Omental fat pad (tissue), 4 donors: ENCODE results near the gene RAB27A. TPM values are rescaled to one million over a fixed set of nuclear protein-coding genes. Genes with fewer than 3 reads are reported as not detected.
"Not testable (repeated sequence)": the region's sequence is repeated elsewhere in the genome, so short reads cannot be mapped to it uniquely, and the experiment has no call there.

Experiments used
- ATAC-seq: fragments of 150-250 bp; one replicate; pipeline ENCODE4 v1.9.1; 2016; ENCODE audit warnings: mild to moderate bottlenecking, moderate library complexity; ENCODE audit not compliant: low FRiP score
- DNase-seq: peaks from one replicate; pipeline ENCODE4 v3.0.0-alpha.2; 2019; ENCODE audit warnings: low spot score
- total RNA-seq, 4 donors: library from RNA; depleted of rRNA; stranded (reverse); fragments of >200 nt; gene quantifications; one replicate each; pipeline ENCODE4 v1.1.0, GENCODE V29; 2016
- TF ChIP-seq, protein P1 (sequence below), 3 donors: fragments of 450-650 bp; IDR thresholded peaks; one replicate each; pipeline ENCODE4 v1.5.1; 2016 to 2017; ENCODE audit warnings: antibody characterized with exemption in 3 of 3, mild to moderate bottlenecking in 3 of 3, moderate library complexity in 2 of 3

Gene RAB27A
- total RNA-seq, 4 donors from 2014 or later: 11.1 to 33.4 (median 19.8) TPM

DNA sequence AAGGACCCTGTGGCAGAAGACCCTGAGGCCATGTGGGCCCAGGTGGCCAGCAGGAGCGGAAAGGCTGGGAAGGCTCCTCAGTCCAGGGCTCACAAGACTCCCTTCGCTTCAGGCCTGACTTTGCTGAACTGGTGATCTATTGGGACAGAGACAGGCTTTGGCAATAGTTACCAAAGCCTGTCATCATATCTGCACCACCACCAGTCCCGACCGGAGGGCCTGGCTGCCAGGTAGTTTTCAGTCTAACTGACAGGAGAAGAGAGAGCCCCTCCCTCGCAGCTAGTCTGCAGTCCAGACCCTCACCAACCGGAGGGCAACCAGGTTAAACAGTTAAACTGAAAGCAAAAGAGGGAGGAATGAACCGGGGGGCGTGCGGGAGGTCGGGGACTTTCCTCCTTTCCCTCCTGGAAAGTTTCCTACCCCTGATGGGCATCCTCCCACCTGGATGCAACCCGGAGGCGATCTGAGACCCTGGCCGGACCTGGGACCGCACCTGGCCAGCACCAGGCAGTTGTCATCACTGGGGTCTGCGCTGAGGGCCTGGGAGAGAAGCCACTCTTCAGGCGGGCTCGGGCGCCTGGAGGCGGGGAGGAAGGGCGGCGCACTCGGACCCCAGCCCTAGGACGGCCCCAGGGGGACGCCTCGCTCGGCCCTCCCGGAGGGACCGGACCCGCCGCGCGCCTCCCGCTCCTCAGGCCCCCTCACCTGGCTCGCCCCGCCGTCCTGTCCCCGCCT is 435 bp downstream of the RAB27A start:
- peak; percentile 42 for ATAC-seq
- no peak for DNase-seq
- TF ChIP-seq, protein P1, sequence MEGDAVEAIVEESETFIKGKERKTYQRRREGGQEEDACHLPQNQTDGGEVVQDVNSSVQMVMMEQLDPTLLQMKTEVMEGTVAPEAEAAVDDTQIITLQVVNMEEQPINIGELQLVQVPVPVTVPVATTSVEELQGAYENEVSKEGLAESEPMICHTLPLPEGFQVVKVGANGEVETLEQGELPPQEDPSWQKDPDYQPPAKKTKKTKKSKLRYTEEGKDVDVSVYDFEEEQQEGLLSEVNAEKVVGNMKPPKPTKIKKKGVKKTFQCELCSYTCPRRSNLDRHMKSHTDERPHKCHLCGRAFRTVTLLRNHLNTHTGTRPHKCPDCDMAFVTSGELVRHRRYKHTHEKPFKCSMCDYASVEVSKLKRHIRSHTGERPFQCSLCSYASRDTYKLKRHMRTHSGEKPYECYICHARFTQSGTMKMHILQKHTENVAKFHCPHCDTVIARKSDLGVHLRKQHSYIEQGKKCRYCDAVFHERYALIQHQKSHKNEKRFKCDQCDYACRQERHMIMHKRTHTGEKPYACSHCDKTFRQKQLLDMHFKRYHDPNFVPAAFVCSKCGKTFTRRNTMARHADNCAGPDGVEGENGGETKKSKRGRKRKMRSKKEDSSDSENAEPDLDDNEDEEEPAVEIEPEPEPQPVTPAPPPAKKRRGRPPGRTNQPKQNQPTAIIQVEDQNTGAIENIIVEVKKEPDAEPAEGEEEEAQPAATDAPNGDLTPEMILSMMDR (IDR thresholded peaks at IDR 0.05): no peak

DNA sequence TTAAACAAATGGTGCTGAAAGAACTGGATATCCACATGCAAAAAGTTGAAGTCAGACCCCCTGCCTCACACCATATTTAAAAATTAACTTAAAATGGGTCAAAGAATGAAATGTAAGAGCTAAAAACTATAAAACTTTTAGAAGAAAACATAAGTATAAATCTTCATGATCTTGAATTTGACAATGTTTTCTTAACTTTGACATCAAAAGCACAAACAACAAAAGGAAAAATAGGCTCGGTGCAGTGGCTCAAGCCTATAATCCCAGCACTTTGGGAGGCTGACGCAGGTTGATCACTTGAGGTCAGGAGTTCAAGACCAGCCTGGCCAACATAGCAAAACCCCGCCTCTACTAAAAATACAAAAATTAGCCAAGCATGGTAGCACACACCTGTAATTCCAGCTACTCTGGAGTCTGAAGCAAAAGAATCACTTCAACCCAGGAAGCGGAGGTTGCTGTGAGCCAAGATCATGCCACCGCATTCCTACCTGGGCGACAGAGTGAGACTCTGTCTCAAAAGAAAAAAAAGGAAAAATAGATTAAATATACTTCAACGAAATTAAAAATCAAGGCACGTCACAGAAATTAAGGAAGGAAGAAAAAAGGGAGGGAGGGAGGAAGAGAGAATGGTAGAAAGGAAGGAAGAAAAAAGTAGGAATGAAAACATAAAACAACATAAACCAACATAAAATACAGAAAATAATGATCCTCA is 1.5 kb downstream of the RAB27A start:
- TF ChIP-seq, protein P1 (IDR thresholded peaks at IDR 0.05): no peak
- ATAC-seq: no peak

DNA sequence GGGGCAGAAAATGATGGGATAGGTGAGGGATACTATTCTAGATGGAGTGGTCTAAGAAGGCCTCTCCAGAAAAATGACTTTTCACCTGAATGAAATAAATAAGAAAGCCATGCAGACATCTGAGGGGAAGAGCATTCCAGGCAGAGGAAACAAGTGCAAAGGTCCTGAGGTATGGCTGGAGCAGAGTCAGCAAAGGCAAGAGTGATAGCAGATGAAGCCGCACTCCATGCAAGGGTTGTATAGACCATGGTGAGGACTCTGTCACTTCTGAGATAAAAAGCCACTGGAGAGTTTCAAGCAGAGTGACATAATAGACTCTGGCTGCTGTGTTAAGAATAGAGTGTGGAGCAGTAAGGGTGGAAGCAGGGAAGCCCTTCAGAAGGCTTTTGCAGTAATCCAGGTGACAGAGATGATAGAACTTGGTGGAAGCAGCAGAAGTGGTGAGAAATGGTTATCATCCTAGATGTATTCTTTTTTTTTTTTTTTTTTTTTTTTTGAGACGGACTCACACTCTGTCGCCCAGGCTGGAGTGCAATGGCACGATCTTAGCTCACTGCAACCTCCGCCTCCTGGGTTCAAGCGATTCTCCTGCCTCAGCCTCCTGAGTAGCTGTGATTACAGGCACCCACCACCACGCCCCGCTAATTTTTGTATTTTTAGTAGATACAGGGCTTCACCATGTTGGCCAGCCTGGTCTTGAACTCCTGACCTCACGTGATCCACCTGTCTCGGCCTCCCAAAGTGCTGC is 3.0 kb downstream of the RAB27A start:
- ATAC-seq, DNase-seq: not testable (repeated sequence)

More for the DNA sequence above, 1.5 kb downstream of the RAB27A start:
- no peak for DNase-seq

DNA sequence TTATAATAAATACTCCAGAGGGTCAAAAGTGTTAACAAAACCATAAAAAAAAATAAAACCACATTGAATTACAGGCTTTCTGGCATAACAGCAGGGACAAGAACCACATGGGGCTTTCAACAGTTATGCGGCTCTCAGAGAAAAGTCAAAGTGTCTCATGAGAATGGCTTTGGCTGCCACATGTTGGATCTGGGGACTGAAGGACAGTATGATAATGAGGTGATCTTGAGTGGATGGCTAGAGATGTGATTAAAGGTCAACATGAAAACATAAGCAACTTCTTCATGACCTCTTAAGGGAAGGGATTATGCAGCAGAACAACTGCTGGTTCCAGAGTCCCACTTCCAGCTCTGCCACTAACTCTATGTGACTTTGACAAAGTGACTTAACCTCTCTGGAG is 5.2 kb downstream of the RAB27A start:
- TF ChIP-seq, protein P1 (IDR thresholded peaks at IDR 0.05): no peak
- no peak for ATAC-seq
- no peak for DNase-seq

DNA sequence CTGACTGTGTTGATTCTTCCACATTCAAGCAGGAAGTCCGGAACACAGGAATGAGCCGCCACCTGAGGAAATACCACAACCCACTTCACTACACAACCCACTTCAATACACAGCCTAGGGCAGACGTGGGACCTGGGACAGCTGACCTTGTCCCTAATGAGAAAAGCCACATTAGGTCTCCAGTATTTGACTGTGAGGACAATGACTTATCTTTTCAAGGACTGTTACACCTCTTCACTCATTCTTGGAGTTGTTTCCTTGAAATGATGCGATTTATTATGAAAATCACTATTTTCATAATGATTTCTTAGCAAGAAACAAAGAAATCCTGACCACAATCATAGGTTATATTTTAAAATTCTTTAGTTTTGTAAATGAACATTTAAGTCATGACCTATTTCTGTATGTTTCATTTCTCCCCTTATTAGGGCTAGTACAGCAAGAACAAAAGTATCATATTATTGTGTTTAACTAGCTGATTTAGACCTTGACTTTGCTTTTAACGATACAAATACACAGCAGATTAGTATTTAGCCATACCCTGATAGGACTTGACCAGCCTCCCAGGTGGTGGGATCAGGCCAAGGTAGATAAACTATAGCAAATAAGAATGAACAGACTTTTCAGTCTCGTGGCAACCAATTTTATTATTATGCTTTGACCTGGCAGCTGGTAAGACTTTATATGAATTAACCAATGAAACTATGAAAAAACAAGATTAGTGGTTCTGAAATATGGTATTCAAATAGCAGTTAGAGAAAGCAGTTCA is 6.0 kb downstream of the RAB27A start:
- TF ChIP-seq, protein P1 (IDR thresholded peaks at IDR 0.05): no peak
- no peak for DNase-seq
- ATAC-seq: no peak

DNA sequence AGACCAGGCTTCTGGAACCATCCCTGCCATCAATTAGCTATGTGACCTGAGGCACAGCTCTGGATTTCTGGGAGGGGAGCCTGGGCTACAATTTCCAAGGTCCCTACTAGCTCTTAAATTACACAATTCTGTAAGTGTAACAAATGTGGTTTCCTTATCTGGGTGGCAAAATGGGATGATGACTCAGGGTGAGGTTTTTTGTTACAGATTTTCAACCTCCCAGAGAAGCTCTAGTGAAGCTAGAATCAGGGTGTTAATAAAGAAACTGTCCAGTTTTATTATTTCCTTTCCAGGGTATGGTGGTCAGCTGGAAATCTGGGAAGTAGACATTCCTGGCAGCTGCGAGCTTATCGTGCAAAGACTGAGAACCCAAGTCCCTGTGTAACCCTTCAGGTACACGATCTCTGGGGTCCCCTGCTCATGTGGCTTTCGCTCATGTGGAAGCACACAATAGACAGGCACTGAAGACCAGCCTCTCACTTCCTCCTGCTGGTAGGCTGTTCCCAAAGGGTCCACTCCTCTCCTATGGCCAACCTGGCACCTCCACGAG is 7.3 kb downstream of the RAB27A start:
- DNase-seq: no peak
- peak; percentile 68 for ATAC-seq
- TF ChIP-seq, protein P1 (IDR thresholded peaks at IDR 0.05): no peak
